ENCODE data around the gene ZNF780B. TPM values are rescaled to one million over a fixed set of nuclear protein-coding genes. Genes with fewer than 3 reads are reported as not detected.

The ZNF780B gene
- total RNA-seq, 2 donors from 2014 or later = 8.3 to 12.5 TPM

GRCh38 chr19:39987167-39987566 lies 68.9 kb downstream of the ZNF780B start:
- H3K27ac ChIP-seq = no peak overlapping the region
- no peak overlapping the region for H3K4me3 ChIP-seq
- peaks cover 0 to 11% (median 0%) of the 10 kb centered on the region in 3 donors for H3K9me3 ChIP-seq
- no peak for ATAC-seq
- DNase-seq = no peak
- no peaks in the 10 kb centered on the region for H3K27me3 ChIP-seq
- intact Hi-C loops (cut with DNase I) = no loop called here
- TF ChIP-seq CTCF (IDR thresholded peaks at IDR 0.05) (no peak), POLR2A (IDR thresholded peaks at IDR 0.05) (no peak)
- H3K4me1 ChIP-seq = no peaks in the 10 kb centered on the region
- H3K36me3 ChIP-seq (replicated peaks in 1 of 2; ENCODE audit: insufficient read depth in 1 of 2, low read depth in 2 of 2) = peaks cover 0 to 3% of the 10 kb centered on the region in 2 donors

- no peaks in the 10 kb centered on the region for H3K4me1 ChIP-seq
- H3K27ac ChIP-seq = no peak overlapping the region
- TF ChIP-seq POLR2A (IDR thresholded peaks at IDR 0.05) = no peak
- TF ChIP-seq CTCF (IDR thresholded peaks at IDR 0.05) = no peak
- intact Hi-C loops (cut with DNase I) = no loop called here
- H3K27me3 ChIP-seq = no peaks in the 10 kb centered on the region
- no peak overlapping the region for H3K4me3 ChIP-seq
- H3K9me3 ChIP-seq = peaks cover 0 to 11% (median 0%) of the 10 kb centered on the region in 3 donors
- ATAC-seq = no peak
- DNase-seq = no peak
- peaks cover 0 to 3% of the 10 kb centered on the region in 2 donors for H3K36me3 ChIP-seq (replicated peaks in 1 of 2; ENCODE audit: insufficient read depth in 1 of 2, low read depth in 2 of 2)
Measured at GRCh38 chr19:39986643-39987042, 69.4 kb downstream of the ZNF780B start.

- Histone ChIP-seq H3K9me3 (peaks cover 0 to 11% (median 0%) of the 10 kb centered on the region in 3 donors), H3K27ac (no peak overlapping the region), H3K27me3 (no peaks in the 10 kb centered on the region), H3K4me1 (no peaks in the 10 kb centered on the region), H3K4me3 (no peak overlapping the region), H3K36me3 (replicated peaks in 1 of 2; ENCODE audit: insufficient read depth in 1 of 2, low read depth in 2 of 2) (peaks cover 0 to 12% of the 10 kb centered on the region in 2 donors)
- intact Hi-C loops (cut with DNase I) = no loop called here
- DNase-seq = no peak
- no peak for ATAC-seq
- WGBS, 2 donors = 89 to 93% methylated on average over 5 of the region's 5 CpGs
- no peak for TF ChIP-seq CTCF (IDR thresholded peaks at IDR 0.05)
- no peak for TF ChIP-seq POLR2A (IDR thresholded peaks at IDR 0.05)
Measured at GRCh38 chr19:39983695-39984300, 72.2 kb downstream of the ZNF780B start.

- WGBS, 2 donors = 86 to 92% methylated on average over 1 of the region's 1 CpG
- Histone ChIP-seq H3K4me1 (no peaks in the 10 kb centered on the region), H3K9me3 (peaks cover 0 to 11% (median 0%) of the 10 kb centered on the region in 3 donors), H3K27me3 (no peaks in the 10 kb centered on the region), H3K27ac (no peak overlapping the region), H3K36me3 (replicated peaks in 1 of 2; ENCODE audit: insufficient read depth in 1 of 2, low read depth in 2 of 2) (peaks cover 0 to 14% of the 10 kb centered on the region in 2 donors), H3K4me3 (no peak overlapping the region)
- no peak for TF ChIP-seq CTCF (IDR thresholded peaks at IDR 0.05)
- TF ChIP-seq POLR2A (IDR thresholded peaks at IDR 0.05) = no peak
- intact Hi-C loops (cut with DNase I) = no loop called here
- no peak for ATAC-seq
- DNase-seq = no peak
Measured at GRCh38 chr19:39982883-39983282, 73.1 kb downstream of the ZNF780B start.

Other genes starting within 250 kb of the ZNF780B start
- gene DYRK1B, start 222.1 kb downstream of the ZNF780B start, total RNA-seq = 10 to 100 TPM; 11.9 to 21.1 TPM
- 100 to 1,000 TPM in 1 of 2 donors, 10 to 100 TPM in 1; 90.3 to 118 TPM for gene FBL, start 209.9 kb downstream of the ZNF780B start, total RNA-seq
- gene FCGBP, start 121.6 kb downstream of the ZNF780B start, total RNA-seq = 10 to 100 TPM; 19.4 to 24.1 TPM
- gene PSMC4, start 85.1 kb downstream of the ZNF780B start, total RNA-seq = 10 to 100 TPM; 14.2 to 43.8 TPM
- 1 to 10 TPM in 1 of 2 donors, under 1 TPM in 1; 0.66 to 2.6 TPM for gene ZNF546, start 59.2 kb downstream of the ZNF780B start, total RNA-seq
- gene ZNF780A, start 34.7 kb upstream of the ZNF780B start, total RNA-seq = 10 to 100 TPM in 1 of 2 donors, 1 to 10 TPM in 1; 3.3 to 18.9 TPM
- gene MAP3K10, start 135.2 kb upstream of the ZNF780B start, total RNA-seq = 10 to 100 TPM; 15.8 to 25.7 TPM
- not detected for gene TTC9B, start 162.2 kb upstream of the ZNF780B start, total RNA-seq
- gene CCNP, start 170.5 kb upstream of the ZNF780B start, total RNA-seq = not detected
- gene AKT2, start 229.1 kb upstream of the ZNF780B start, total RNA-seq = 10 to 100 TPM; 46.2 to 96.2 TPM